ENCODE data around the gene FGD4.

FGD4 gene

GRCh38 chr12:32615441-32615840, 216.1 kb downstream of the FGD4 start:
- DNase-seq, result no peak

- DNase-seq, result no peak
Measured at GRCh38 chr12:32617534-32617933, 218.2 kb downstream of the FGD4 start.

GRCh38 chr12:32618115-32618514, 218.8 kb downstream of the FGD4 start:
- DNase-seq, result no peak

DNA sequence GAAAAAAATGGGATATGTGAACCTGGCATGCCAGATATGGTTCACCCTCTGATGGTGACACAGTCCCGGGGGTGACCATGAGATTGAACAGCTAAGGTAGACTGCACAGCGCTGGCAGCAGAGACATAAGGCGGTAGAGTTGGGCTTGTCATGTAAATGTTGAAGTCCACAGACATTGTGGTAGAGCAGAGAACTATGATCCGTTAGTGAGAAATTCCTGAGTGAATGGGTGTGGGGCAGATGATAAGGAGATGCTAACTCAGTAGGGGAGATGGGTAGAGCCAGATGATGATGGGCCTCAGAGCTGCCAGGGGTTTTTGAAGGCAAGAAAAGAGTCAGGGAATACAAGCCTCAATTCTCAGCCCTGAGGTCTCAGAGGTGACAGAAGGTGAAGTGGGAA, 228.6 kb downstream of the FGD4 start:
- DNase-seq, result no peak

DNA sequence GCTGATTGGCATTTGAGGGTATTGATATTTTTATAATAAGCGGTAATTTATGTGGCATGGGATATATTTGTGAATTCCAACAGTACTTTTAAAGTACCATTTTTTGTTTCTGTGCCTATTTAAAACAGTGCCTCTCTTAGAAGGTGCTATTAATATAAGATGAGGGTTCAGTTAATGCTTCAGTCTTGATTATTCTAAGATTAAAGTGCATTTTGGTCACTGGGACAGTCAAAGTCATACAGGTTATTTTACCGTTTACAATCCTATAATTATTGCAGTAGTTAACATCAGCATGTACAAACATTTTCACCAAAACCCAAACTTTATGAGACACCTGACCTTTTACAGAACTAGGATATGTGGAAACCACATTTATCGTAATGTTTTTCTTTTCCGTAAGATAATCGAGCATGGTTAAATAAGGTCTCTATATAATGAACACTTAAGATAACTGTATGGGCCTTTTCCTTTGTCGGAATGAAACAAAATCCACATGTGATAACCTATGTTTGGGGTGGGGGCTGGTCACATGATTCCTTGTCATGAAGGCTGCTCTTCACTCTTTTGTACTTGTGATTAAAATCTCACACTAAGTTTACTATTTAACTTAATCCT, 242.0 kb downstream of the FGD4 start:
- no peak for DNase-seq

DNA sequence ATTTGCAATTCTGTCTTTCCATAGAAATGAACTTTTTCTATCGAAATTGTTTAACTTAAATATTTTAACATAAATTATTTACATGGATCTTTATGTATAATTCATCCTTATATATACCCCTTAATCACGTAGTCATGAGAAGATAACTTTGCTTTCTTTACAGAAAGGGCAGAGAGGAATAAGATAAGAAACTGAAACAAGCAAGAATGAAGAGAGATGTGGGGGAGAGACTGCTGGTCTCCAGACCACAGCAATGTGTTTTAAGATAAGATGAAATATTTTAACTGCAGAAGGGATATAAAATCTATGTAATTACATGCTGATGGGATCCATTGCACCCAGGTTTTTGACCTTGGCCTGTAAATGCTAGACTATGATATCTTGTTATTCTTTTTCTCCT, 245.1 kb downstream of the FGD4 start:
- no peak for DNase-seq

- DNase-seq, result no peak
Measured at GRCh38 chr12:32647275-32647674, 247.9 kb downstream of the FGD4 start.

GRCh38 chr12:32650508-32650907, 251.2 kb downstream of the FGD4 start:
- DNase-seq, result no peak

- DNase-seq, result no peak
Measured at GRCh38 chr12:32651151-32651955, 252.0 kb downstream of the FGD4 start.

GRCh38 chr12:32651956-32652210, 252.5 kb downstream of the FGD4 start:
- no peak for DNase-seq

DNA sequence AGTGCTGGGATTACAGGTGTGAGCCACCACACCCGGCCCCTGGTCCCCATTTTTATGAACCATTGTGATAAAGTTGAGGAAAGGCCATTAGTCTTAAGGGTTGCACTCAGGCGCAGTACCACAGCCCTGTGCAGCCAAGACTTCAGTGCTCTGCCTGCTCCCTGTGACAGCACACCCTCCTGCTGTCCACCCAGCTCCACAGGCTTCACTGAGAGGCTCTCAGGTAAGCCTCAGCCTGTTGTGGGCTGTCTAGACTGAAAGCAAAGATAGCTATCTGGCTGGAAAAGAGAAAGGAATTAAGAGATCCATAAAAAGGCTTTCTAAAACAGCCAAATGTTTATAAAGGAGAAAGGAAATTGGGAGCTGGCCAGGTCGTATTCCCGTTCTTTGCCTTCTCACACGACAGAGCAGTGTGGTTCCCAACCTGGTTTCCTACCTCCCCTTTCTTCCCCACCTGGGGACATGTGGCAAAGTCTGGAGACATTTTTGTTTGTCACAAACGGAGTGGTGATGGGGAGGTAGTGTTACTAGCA, 260.6 kb downstream of the FGD4 start:
- no peak for DNase-seq

- DNase-seq, result no peak
Measured at GRCh38 chr12:32661706-32662105, 262.3 kb downstream of the FGD4 start.

DNA sequence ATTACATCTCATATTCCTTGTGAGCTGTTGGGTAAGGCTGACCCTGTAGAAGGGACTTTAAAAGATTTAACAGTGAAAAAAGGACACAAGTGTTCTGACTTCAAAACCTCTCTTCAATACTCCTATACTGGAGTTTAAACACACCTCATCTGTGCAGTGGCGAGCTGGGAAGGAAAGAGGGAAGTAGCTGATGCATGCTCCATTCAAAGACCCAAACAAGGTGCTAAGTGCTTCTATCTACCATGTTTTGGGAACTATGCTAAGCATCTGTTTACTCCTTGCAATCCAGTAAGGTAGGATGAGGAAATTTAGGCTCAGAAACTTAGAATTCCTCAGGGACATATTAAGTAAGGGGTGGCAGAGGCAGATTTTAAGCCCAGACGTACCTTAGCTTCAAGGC, 263.3 kb downstream of the FGD4 start:
- no peak for DNase-seq

GRCh38 chr12:32666018-32666417, 266.7 kb downstream of the FGD4 start:
- DNase-seq, result no peak

GRCh38 chr12:32669584-32669983, 270.2 kb downstream of the FGD4 start:
- no peak for DNase-seq

- DNase-seq, result peak; percentile 17 to 81
Measured at GRCh38 chr12:32671930-32672780, 272.8 kb downstream of the FGD4 start.

DNA sequence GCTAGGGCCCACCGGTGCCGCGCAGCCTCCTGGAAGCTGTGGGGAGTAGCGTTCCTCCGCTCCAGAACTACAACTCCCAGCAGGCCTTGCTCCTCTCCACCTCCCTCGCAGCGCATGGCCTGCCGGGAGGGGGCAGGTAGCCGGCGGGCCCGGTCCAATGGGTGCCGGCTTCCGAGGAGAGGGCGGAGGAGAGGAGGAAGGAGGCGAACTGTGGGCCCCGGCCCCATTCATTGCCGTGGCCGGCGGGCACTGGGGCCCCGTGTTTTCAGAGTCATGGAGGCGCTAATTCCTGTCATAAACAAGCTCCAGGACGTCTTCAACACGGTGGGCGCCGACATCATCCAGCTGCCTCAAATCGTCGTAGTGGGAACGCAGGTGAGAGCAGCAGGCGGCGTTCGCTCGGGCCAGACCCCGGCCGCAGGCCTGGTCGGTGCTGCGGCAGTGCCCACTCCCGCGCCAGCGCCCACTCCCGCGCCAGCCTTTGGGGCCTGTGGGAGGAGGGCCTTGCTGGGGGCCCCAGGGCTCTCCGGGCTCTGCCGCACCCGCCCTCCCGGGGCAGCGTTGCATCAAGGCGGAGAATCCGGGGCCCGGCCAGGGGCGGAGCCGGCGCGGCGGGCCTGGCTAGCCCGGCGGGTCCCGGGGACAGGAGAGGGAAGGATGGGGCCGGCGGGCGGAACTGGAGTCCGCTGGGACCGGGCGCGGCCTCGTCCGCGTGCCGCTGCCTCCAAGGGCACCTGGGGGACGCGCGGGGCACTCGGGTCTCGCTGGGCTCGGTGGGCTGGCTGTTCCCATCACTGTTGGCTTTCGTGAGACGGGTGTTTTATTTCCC, 279.9 kb downstream of the FGD4 start, which contains the start of gene DNM1L:
DNM1L (plus strand) TSS at position 211 of the 829 bp plus-strand sequence; CDS start at position 274, 63 bp downstream.
- DNase-seq, result peak; percentile 96

DNA sequence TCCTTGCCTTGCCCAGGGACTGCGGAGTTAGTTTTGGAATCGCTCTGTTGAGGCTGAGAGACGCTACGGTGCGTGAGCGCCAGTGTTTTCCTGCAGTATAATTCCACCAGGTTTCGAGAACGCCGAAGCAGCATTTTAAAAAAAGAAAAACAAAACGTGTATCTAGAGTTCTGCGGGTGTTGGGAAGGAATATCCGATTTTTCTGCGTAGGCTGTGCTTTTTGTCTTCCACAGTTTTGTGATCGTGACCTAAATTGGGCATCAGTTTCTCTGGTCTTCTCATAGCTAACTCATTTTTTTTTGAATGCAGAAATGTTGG, 280.5 kb downstream of the FGD4 start:
- DNase-seq, result no peak

GRCh38 chr12:32680787-32681186, 281.4 kb downstream of the FGD4 start:
- no peak for DNase-seq

DNA sequence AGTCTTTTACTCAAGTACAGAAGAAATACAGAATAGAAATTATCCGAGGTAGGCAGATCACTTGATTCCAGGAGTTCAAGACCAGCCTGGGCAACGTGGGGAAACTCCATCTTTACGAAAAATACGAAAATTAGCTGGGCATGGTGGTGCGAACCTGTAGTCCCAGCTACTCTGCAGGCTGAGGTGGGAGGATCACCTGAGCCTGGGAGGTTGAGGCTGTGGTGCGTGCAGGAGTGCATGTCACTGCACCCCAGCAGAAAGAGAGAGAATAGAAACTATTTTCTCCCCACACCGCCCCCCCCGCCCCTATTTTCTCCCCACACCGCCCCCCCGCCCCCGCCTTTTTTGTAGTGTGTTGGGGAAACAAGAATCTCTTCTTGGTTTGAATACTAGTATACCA, 281.9 kb downstream of the FGD4 start:
- DNase-seq, result no peak

DNA sequence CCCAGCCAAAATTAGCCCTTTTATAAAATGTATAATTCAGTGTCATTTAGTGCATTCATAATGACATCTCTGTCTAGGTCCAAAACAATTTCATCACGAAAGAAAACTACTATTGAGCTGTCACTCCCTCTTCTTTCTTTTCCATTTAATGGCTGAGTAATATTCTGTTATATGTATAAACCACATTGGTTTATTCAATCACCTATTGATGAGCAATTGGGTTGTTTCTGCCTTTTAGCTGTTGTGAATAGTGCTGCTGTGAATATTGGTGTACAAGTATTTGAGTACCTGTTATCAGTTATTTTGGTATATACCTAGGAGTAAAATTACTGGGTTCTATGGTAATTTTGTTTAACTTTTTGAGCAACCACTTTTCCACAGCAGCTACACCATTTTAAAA, 287.0 kb downstream of the FGD4 start:
- DNase-seq, result no peak

GRCh38 chr12:32688786-32689185, 289.4 kb downstream of the FGD4 start:
- no peak for DNase-seq

DNA sequence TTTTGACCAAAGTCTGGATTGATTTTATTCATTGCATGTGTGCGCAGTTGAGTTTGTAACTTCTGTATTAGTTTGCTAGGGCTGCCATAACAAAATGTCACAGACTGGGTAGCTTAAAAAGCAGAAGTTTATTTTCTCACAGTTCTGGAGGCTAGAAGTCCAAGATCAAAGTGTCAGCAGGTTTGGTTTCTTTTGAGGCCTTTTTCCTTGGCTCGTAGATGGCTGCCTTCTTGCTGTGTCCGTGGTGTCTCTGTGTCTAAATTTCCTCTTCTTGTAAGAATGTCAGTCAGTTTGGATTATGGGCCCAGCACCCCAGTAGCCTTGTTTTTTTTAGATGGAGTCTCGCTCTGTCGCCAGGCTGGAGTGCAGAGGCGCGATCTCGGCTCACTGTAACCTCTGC, 291.6 kb downstream of the FGD4 start:
- no peak for DNase-seq
